OCI-LY1 (cell line): ENCODE measurements around the gene STK38.

Experiments
- H2AFZ ChIP-seq: fragments of 200-600 bp; sonication (generic), shearing (Covaris generic); 2 replicates; pipeline ENCODE4 v1.6.0; 2014; ENCODE audit warnings: antibody characterized with exemption, mild to moderate bottlenecking, low read length
- H3F3A ChIP-seq: fragments of 200-600 bp; sonication (generic), shearing (Covaris generic); 2 replicates; pipeline ENCODE4 v1.6.0; 2014; ENCODE audit warnings: mild to moderate bottlenecking, antibody characterized with exemption, low read length, moderate library complexity; ENCODE audit not compliant: insufficient read depth
- H3K27ac ChIP-seq: fragments of 200-600 bp; sonication (generic); 2 replicates; pipeline ENCODE4 v1.5.1; 2014; ENCODE audit warnings: low read length, mixed run types, mild to moderate bottlenecking, low read depth; ENCODE audit not compliant: poor library complexity, severe bottlenecking
- H3K27me3 ChIP-seq: fragments of 200-600 bp; sonication (generic); 2 replicates; pipeline ENCODE4 v1.6.0; 2014; ENCODE audit warnings: antibody characterized with exemption, mild to moderate bottlenecking, low read length, moderate library complexity; ENCODE audit not compliant: insufficient read depth
- H3K36me3 ChIP-seq: fragments of 200-600 bp; sonication (generic); 2 replicates; pipeline ENCODE4 v1.6.1; 2014; ENCODE audit warnings: mild to moderate bottlenecking, antibody characterized with exemption, low read length, moderate library complexity, mixed read lengths; ENCODE audit not compliant: insufficient read depth
- H3K4me1 ChIP-seq: fragments of 200-600 bp; sonication (generic); 2 replicates; pipeline ENCODE4 v1.5.1; 2014; ENCODE audit warnings: mild to moderate bottlenecking, low read length, moderate library complexity; ENCODE audit not compliant: insufficient read depth, severe bottlenecking
- H3K4me2 ChIP-seq: fragments of 200-600 bp; sonication (generic), shearing (Covaris generic); 2 replicates; pipeline ENCODE4 v1.6.1; 2014; ENCODE audit warnings: low read length
- H3K4me3 ChIP-seq: fragments of 200-600 bp; sonication (generic); 2 replicates; pipeline ENCODE4 v1.5.1; 2014; ENCODE audit warnings: low read length, low read depth, mild to moderate bottlenecking, mixed read lengths; ENCODE audit not compliant: poor library complexity, severe bottlenecking
- H3K79me2 ChIP-seq: fragments of 200-600 bp; shearing (Covaris generic); 2 replicates; pipeline ENCODE4 v1.6.1; 2016; ENCODE audit warnings: mixed run types, low read length, mixed read lengths; ENCODE audit not compliant: insufficient read depth
- H3K9ac ChIP-seq: fragments of 200-600 bp; sonication (generic), shearing (Covaris generic); 2 replicates; pipeline ENCODE4 v1.6.1; 2014; ENCODE audit warnings: mild to moderate bottlenecking, low read length, mixed read lengths
- H3K9me2 ChIP-seq: fragments of 200-600 bp; sonication (generic), shearing (Covaris generic); 2 replicates; pipeline ENCODE4 v1.6.1; 2014; ENCODE audit warnings: low read depth, mild to moderate bottlenecking, low read length, mixed read lengths
- H3K9me3 ChIP-seq: fragments of 200-600 bp; shearing (Covaris generic); 2 replicates; pipeline ENCODE4 v1.6.1; 2014; ENCODE audit warnings: low read length, mixed read lengths
- H4K20me1 ChIP-seq: fragments of 200-600 bp; sonication (generic), shearing (Covaris generic); 2 replicates; pipeline ENCODE4 v1.6.0; 2016; ENCODE audit warnings: mild to moderate bottlenecking, low read length; ENCODE audit not compliant: insufficient read depth
- CTCF ChIP-seq: fragments of 200-600 bp; sonication (generic), shearing (Covaris generic); IDR thresholded peaks from 2 replicates; pipeline ENCODE4 v1.5.1; 2017; ENCODE audit warnings: mild to moderate bottlenecking, antibody characterized with exemption, low read length, moderate library complexity, mixed read lengths
- EZH2 ChIP-seq: fragments of 200-600 bp; sonication (generic), shearing (Covaris generic); IDR thresholded peaks from 2 replicates; pipeline ENCODE4 v1.8.0; 2017; ENCODE audit warnings: borderline replicate concordance, mixed run types, mild to moderate bottlenecking, antibody characterized with exemption, low read length, moderate library complexity, mixed read lengths

Gene STK38

GRCh38 chr6:36580184-36580526, 32.9 kb upstream of the STK38 start:
- H3K27me3 ChIP-seq, result no peaks in the 10 kb centered on the region
- H3K9me3 ChIP-seq, result no peaks in the 10 kb centered on the region
- H3K4me1 ChIP-seq, result peaks cover 13% of the 10 kb centered on the region
- no peaks in the 10 kb centered on the region for H3K79me2 ChIP-seq
- H3K36me3 ChIP-seq, result no peaks in the 10 kb centered on the region
- no peaks in the 10 kb centered on the region for H3K9me2 ChIP-seq
- no peak overlapping the region for H3K4me3 ChIP-seq
- peak overlapping the region; percentile 39; the same call in 1 of the 2 replicates for H2AFZ ChIP-seq
- TF ChIP-seq CTCF (no peak), EZH2 (no peak)
- no peak overlapping the region for H3K27ac ChIP-seq
- H4K20me1 ChIP-seq, result no peaks in the 10 kb centered on the region
- no peak overlapping the region for H3K4me2 ChIP-seq
- H3F3A ChIP-seq, result no peaks in the 10 kb centered on the region
- no peak overlapping the region for H3K9ac ChIP-seq

- Histone ChIP-seq H3K27ac (no peak overlapping the region), H3K4me1 (peaks cover 10% of the 10 kb centered on the region), H3K27me3 (no peaks in the 10 kb centered on the region), H2AFZ (no peak overlapping the region), H3F3A (no peaks in the 10 kb centered on the region), H3K9me2 (no peaks in the 10 kb centered on the region), H3K9ac (no peak overlapping the region), H3K4me2 (no peak overlapping the region), H3K36me3 (no peaks in the 10 kb centered on the region), H4K20me1 (no peaks in the 10 kb centered on the region), H3K4me3 (no peak overlapping the region), H3K79me2 (no peaks in the 10 kb centered on the region), H3K9me3 (0 out of 2 replicates have a peak, but pooled peaks cover 3% of the 10 kb centered on the region)
- TF ChIP-seq EZH2, result no peak
- TF ChIP-seq CTCF, result no peak
These were observed 31.2 kb upstream of the STK38 start for GRCh38 chr6:36578431-36578830.

GRCh38 chr6:36578030-36578429, 30.8 kb upstream of the STK38 start:
- no peak for TF ChIP-seq EZH2
- TF ChIP-seq CTCF, result no peak
- Histone ChIP-seq H3K36me3 (no peaks in the 10 kb centered on the region), H3K4me3 (no peak overlapping the region), H3K79me2 (no peaks in the 10 kb centered on the region), H3K9ac (no peak overlapping the region), H3K9me3 (0 out of 2 replicates have a peak, but pooled peaks cover 3% of the 10 kb centered on the region), H3K27ac (no peak overlapping the region), H3K27me3 (no peaks in the 10 kb centered on the region), H2AFZ (no peak overlapping the region), H3K4me2 (no peak overlapping the region), H3K9me2 (no peaks in the 10 kb centered on the region), H3K4me1 (peaks cover 9% of the 10 kb centered on the region), H3F3A (no peaks in the 10 kb centered on the region), H4K20me1 (no peaks in the 10 kb centered on the region)
